ENCODE data around the gene SLAMF6. TPM values are rescaled to one million over a fixed set of nuclear protein-coding genes. Genes with fewer than 3 reads are reported as not detected.
"Not testable (repeated sequence)": the region's sequence is repeated elsewhere in the genome, so short reads cannot be mapped to it uniquely, and the experiment has no call there.

SLAMF6 gene
- total RNA-seq, 1 experiment from 2014 or later = not detected

DNA sequence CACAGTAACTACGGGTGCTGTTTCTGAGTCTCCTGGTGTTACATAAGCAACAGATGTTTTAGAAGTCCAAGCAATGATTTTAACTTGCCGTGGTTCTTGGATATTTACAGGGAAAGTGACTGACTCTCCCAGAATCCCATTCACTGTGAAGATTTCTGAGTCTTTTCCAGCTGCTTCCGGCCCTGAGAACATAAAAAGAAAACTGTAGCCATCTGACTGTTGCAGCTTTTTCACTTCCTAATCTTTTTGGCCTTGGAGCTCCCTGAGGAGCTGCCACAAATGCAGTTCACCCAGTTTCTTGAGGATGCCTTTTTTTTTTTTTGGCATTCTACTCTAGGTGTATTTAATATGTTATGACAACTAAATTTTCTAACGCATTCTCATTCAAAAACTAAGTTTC lies 42.5 kb upstream of the SLAMF6 start:
- Histone ChIP-seq H3K4me3 (ENCODE audit: low read depth in 2 of 2, low read length in 2 of 2) (no peak overlapping the region), H3K27me3 (ENCODE audit: control insufficient read depth, insufficient read depth, low read length) (no peaks in the 10 kb centered on the region), H3K4me1 (ENCODE audit: control insufficient read depth, insufficient read depth, low read length) (no peaks in the 10 kb centered on the region), H3K27ac (ENCODE audit: low read length) (no peak overlapping the region), H3K9me3 (ENCODE audit: control insufficient read depth, insufficient read depth, low read depth, low read length) (no peaks in the 10 kb centered on the region), H3K36me3 (ENCODE audit: control insufficient read depth, insufficient read depth, low read length) (no peaks in the 10 kb centered on the region)
- POLR2A ChIA-PET = no interaction called here
- BruUV-seq (replicated peaks) = no TSS peak
- ATAC-seq (no peak), DNase-seq (ENCODE audit: low read depth, low spot score) (no peak)
- TF ChIP-seq TCF7L2 (IDR thresholded peaks at IDR 0.05; ENCODE audit: low read depth, low read length) (no peak), CTCF (IDR thresholded peaks at IDR 0.05) (no peak), POLR2AphosphoS5 (IDR thresholded peaks at IDR 0.05; ENCODE audit: low read depth, low read length) (no peak), SIN3A (IDR thresholded peaks at IDR 0.05; ENCODE audit: borderline replicate concordance, insufficient read depth, low read depth, low read length) (no peak)
- TF ChIP-seq, protein P1, sequence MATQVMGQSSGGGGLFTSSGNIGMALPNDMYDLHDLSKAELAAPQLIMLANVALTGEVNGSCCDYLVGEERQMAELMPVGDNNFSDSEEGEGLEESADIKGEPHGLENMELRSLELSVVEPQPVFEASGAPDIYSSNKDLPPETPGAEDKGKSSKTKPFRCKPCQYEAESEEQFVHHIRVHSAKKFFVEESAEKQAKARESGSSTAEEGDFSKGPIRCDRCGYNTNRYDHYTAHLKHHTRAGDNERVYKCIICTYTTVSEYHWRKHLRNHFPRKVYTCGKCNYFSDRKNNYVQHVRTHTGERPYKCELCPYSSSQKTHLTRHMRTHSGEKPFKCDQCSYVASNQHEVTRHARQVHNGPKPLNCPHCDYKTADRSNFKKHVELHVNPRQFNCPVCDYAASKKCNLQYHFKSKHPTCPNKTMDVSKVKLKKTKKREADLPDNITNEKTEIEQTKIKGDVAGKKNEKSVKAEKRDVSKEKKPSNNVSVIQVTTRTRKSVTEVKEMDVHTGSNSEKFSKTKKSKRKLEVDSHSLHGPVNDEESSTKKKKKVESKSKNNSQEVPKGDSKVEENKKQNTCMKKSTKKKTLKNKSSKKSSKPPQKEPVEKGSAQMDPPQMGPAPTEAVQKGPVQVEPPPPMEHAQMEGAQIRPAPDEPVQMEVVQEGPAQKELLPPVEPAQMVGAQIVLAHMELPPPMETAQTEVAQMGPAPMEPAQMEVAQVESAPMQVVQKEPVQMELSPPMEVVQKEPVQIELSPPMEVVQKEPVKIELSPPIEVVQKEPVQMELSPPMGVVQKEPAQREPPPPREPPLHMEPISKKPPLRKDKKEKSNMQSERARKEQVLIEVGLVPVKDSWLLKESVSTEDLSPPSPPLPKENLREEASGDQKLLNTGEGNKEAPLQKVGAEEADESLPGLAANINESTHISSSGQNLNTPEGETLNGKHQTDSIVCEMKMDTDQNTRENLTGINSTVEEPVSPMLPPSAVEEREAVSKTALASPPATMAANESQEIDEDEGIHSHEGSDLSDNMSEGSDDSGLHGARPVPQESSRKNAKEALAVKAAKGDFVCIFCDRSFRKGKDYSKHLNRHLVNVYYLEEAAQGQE (IDR thresholded peaks at IDR 0.05; ENCODE audit: insufficient read depth in 1 of 2, low read depth in 2 of 2, low read length in 1 of 2) = no peak
- CTCF ChIA-PET = no interaction called here
- in situ Hi-C loops (cut with HindIII; ENCODE audit: low pct_unique_long_range_greater_than_20kb, low sequenced_read_pairs) (no loop called here), intact Hi-C loops (cut with micrococcal nuclease; ENCODE audit: unreplicated experiment) (no loop called here)

DNA sequence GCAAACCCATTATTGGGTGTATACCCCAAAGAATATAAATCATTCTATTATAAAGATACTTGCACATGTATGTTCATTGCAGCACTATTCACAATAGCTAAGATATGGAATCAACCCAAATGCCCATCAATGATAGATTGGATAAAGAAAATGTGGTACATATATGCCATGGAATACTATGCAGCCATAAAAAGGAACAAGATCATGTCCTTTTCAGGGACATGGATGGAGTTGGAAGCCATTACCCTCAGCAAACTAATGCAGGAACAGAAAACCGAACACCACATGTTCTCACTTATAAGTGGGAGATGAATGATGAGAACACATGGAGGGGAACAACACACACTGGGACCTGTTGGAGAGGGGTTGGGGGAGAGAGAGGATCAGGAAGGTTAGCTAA lies 40.2 kb upstream of the SLAMF6 start:
- DNase-seq (ENCODE audit: low read depth, low spot score); H3K36me3 ChIP-seq (ENCODE audit: control insufficient read depth, insufficient read depth, low read length); BruUV-seq (replicated peaks); ATAC-seq; in situ Hi-C loops (cut with HindIII; ENCODE audit: low pct_unique_long_range_greater_than_20kb, low sequenced_read_pairs); intact Hi-C loops (cut with micrococcal nuclease; ENCODE audit: unreplicated experiment); H3K4me3 ChIP-seq (ENCODE audit: low read depth in 2 of 2, low read length in 2 of 2); H3K27ac ChIP-seq (ENCODE audit: low read length); H3K27me3 ChIP-seq (ENCODE audit: control insufficient read depth, insufficient read depth, low read length); H3K4me1 ChIP-seq (ENCODE audit: control insufficient read depth, insufficient read depth, low read length); CTCF ChIA-PET; POLR2A ChIA-PET; H3K9me3 ChIP-seq (ENCODE audit: control insufficient read depth, insufficient read depth, low read depth, low read length): not testable (repeated sequence)

DNA sequence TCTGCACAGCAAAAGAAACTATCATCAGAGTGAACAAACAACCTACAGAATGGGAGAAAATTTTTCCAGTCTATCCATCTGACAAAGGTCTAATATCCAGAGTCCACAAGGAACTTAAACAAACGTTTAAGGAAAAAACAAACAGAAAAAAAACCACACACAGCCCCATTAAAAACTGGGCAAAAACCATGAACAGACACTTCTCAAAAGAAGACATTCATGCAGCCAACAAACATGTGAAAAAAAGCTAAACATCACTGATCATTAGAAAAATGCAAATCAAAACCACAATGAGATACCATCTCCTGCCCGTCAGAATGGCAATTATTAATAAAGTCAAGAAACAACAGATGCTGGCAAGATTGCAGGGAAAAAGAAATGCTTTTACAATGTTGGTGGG lies 39.7 kb upstream of the SLAMF6 start:
- BruUV-seq (replicated peaks); H3K9me3 ChIP-seq (ENCODE audit: control insufficient read depth, insufficient read depth, low read depth, low read length); ATAC-seq; H3K27ac ChIP-seq (ENCODE audit: low read length); intact Hi-C loops (cut with micrococcal nuclease; ENCODE audit: unreplicated experiment); H3K4me3 ChIP-seq (ENCODE audit: low read depth in 2 of 2, low read length in 2 of 2); H3K4me1 ChIP-seq (ENCODE audit: control insufficient read depth, insufficient read depth, low read length); POLR2A ChIA-PET; CTCF ChIA-PET; in situ Hi-C loops (cut with HindIII; ENCODE audit: low pct_unique_long_range_greater_than_20kb, low sequenced_read_pairs); H3K27me3 ChIP-seq (ENCODE audit: control insufficient read depth, insufficient read depth, low read length); H3K36me3 ChIP-seq (ENCODE audit: control insufficient read depth, insufficient read depth, low read length); DNase-seq (ENCODE audit: low read depth, low spot score): not testable (repeated sequence)

All from Panc1 (cell line).